ENCODE results near the gene KLK14. TPM values are rescaled to one million over a fixed set of nuclear protein-coding genes. Genes with fewer than 3 reads are reported as not detected.

The KLK14 gene
- total RNA-seq, 4 donors from 2014 or later: 1.1 to 6.6 TPM; not detected in 2

DNA sequence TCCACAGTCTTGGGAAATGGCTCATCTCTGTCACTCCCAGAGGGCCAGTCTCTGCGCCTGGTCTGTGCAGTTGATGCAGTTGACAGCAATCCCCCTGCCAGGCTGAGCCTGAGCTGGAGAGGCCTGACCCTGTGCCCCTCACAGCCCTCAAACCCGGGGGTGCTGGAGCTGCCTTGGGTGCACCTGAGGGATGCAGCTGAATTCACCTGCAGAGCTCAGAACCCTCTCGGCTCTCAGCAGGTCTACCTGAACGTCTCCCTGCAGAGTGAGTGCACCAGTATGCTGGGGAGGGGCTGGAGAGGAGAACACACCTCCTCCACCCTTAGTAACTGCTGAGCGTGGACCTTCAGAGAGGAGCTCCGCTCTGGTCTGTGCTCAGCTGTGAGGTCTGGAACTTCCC is 44.3 kb upstream of the KLK14 start:
- H3K4me1 ChIP-seq: peaks cover 0 to 11% (median 0%) of the 10 kb centered on the region in 4 donors
- no peaks in the 10 kb centered on the region for H3K36me3 ChIP-seq
- no peaks in the 10 kb centered on the region for H3K9me3 ChIP-seq
- no peak for TF ChIP-seq POLR2A (IDR thresholded peaks at IDR 0.05)
- TF ChIP-seq, protein P1, sequence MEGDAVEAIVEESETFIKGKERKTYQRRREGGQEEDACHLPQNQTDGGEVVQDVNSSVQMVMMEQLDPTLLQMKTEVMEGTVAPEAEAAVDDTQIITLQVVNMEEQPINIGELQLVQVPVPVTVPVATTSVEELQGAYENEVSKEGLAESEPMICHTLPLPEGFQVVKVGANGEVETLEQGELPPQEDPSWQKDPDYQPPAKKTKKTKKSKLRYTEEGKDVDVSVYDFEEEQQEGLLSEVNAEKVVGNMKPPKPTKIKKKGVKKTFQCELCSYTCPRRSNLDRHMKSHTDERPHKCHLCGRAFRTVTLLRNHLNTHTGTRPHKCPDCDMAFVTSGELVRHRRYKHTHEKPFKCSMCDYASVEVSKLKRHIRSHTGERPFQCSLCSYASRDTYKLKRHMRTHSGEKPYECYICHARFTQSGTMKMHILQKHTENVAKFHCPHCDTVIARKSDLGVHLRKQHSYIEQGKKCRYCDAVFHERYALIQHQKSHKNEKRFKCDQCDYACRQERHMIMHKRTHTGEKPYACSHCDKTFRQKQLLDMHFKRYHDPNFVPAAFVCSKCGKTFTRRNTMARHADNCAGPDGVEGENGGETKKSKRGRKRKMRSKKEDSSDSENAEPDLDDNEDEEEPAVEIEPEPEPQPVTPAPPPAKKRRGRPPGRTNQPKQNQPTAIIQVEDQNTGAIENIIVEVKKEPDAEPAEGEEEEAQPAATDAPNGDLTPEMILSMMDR (IDR thresholded peaks at IDR 0.05): no peak
- peak overlapping the region in 2 of 4 donors; percentile 8 to 17 for H3K4me3 ChIP-seq
- no peaks in the 10 kb centered on the region for H3K27me3 ChIP-seq
- H3K27ac ChIP-seq: peak overlapping the region in 1 of 4 donors; percentile 8
- DNase-seq: no peak

DNA sequence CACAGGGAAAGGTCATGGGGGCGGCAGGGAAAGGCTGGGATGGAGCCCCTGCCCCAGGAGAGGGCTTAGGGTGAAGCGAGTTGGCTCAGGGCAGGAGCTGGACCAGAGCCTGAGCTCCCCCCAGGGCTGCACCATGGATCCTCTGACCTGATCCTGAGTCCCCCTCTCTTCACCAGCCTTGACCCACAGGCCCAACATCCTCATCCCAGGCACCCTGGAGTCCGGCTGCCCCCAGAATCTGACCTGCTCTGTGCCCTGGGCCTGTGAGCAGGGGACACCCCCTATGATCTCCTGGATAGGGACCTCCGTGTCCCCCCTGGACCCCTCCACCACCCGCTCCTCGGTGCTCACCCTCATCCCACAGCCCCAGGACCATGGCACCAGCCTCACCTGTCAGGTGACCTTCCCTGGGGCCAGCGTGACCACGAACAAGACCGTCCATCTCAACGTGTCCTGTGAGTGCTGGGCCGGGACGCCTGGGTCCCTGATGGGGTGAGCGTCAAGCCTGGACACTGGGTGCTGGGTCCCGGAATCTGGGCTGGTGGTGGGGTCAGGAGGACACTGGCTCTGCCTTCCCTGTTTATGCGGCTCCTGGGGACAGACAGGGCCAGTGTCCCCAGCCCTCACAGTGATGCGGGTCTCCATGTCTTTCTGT is 42.9 kb upstream of the KLK14 start:
- Histone ChIP-seq H3K4me3 (peak overlapping the region in 2 of 4 donors; percentile 28 to 29), H3K9me3 (no peaks in the 10 kb centered on the region)

DNA sequence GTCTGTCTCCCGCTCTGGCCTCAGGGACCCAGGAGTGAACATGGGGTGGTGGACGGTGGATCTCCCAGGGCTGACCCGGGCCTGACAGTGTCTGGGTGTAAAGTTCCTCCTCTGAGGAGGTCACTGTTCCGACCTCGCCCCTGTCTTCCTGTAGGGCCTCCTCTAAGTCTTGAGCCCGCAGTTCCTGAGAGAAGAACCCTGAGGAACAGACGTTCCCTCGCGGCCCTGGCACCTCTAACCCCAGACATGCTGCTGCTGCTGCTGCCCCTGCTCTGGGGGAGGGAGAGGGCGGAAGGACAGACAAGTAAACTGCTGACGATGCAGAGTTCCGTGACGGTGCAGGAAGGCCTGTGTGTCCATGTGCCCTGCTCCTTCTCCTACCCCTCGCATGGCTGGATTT is 42.0 kb upstream of the KLK14 start, which contains the start of gene SIGLEC9:
Gene SIGLEC9 (plus strand): TSS at position 178 of the 400 bp plus-strand sequence. CDS start 69 bp downstream, at position 247.
- peak within 1 kb of the TSS in 2 of 4 donors; percentile 28 to 29 for H3K4me3 ChIP-seq

More for the DNA sequence above, 42.9 kb upstream of the KLK14 start:
- DNase-seq: no peak
- H3K4me1 ChIP-seq: peaks cover 0 to 11% (median 0%) of the 10 kb centered on the region in 4 donors
- peak overlapping the region in 2 of 4 donors; percentile 31 to 64 for H3K27ac ChIP-seq
- H3K36me3 ChIP-seq: no peaks in the 10 kb centered on the region
- H3K27me3 ChIP-seq: no peaks in the 10 kb centered on the region
- TF ChIP-seq, protein P1 (IDR thresholded peaks at IDR 0.05): no peak
- TF ChIP-seq POLR2A (IDR thresholded peaks at IDR 0.05): no peak

DNA sequence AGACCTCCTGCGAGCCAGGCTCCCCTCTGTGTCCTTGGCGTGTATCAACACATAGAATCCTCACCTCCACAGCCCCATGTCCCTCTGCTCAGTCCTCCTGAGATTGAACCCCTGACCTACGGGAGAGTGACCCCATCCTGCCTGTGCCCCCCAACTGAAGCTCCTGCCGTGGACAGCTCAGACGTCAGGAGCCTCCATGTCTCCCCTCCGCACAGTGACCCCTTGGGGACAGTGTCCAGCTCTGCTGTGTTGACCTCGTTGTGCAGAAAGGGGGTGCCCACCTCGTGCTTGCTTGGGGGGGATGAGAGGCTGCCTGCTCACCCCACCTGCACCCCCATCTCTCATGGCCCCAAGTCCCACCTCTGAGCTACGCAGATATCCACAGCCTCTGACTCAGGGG is 41.5 kb upstream of the KLK14 start:
- Histone ChIP-seq H3K36me3 (no peaks in the 10 kb centered on the region), H3K9me3 (no peaks in the 10 kb centered on the region), H3K4me3 (no peak overlapping the region), H3K4me1 (peaks cover 0 to 11% (median 0%) of the 10 kb centered on the region in 4 donors), H3K27me3 (no peaks in the 10 kb centered on the region), H3K27ac (peak overlapping the region in 3 of 4 donors; percentile 17 to 64 (median 35))
- no peak for DNase-seq
- no peak for TF ChIP-seq POLR2A (IDR thresholded peaks at IDR 0.05)
- TF ChIP-seq, protein P1 (IDR thresholded peaks at IDR 0.05): no peak

More for the DNA sequence above, 42.0 kb upstream of the KLK14 start, which contains the start of gene SIGLEC9:
- Histone ChIP-seq H3K27ac (peak within 1 kb of the TSS in 3 of 4 donors; percentile 35 to 64 (median 38)), H3K27me3 (no peaks in the 10 kb centered on the region), H3K36me3 (no peaks in the 10 kb centered on the region), H3K9me3 (no peaks in the 10 kb centered on the region), H3K4me1 (peaks cover 0 to 11% (median 0%) of the 10 kb centered on the region in 4 donors)
- peak in 1 of 3 donors; percentile 54 for DNase-seq
- TF ChIP-seq POLR2A (IDR thresholded peaks at IDR 0.05): no peak
- TF ChIP-seq, protein P1 (IDR thresholded peaks at IDR 0.05): no peak

DNA sequence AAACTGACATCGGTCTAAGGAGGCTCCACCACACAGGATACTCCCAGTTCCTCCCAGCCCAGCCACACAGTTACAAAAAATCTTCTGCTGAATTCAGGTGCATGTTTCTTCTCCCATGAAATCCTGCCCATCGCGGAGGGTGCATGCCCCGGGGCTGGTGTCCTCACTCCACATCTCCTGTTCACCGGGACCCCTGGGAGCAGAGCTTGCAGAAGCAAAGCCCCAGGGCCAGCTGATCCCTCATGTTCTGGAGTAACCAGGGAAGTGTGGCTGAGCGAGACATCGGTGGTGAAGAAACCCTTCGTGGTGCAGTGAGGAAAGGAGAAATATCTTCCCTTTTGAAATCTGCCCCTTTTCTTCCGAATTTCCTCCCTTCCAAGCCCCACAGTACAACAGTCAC is 41.1 kb upstream of the KLK14 start:
- Histone ChIP-seq H3K4me1 (peaks cover 0 to 7% (median 0%) of the 10 kb centered on the region in 4 donors), H3K36me3 (no peaks in the 10 kb centered on the region), H3K27me3 (no peaks in the 10 kb centered on the region), H3K9me3 (no peaks in the 10 kb centered on the region), H3K27ac (peak overlapping the region in 1 of 4 donors; percentile 38), H3K4me3 (no peak overlapping the region)
- DNase-seq: no peak
- TF ChIP-seq, protein P1 (IDR thresholded peaks at IDR 0.05): no peak
- TF ChIP-seq POLR2A (IDR thresholded peaks at IDR 0.05): no peak

Data from Peyer's patch (tissue), 4 donors.